Stimulated activated CD8-positive, alpha-beta memory T cell treated with anti-CD3 and anti-CD28 coated beads, Interleukin-12 subunit alpha, Interleukin-12 subunit beta, amount 100 ng/mL, for 4 hours (primary cell): ENCODE data around the gene PTPRF.
"Not testable (repeated sequence)": the region's sequence is repeated elsewhere in the genome, so short reads cannot be mapped to it uniquely, and the experiment has no call there.

Experiments used
- DNase-seq: peaks from one replicate; pipeline ENCODE4 v3.0.0-alpha.2; 2020; ENCODE audit warnings: low read depth

PTPRF gene

GRCh38 chr1:43530483-43531106, at the start of gene PTPRF:
Gene PTPRF, plus strand, starts transcription at chr1:43530883. Its CDS starts 14,193 bp downstream, at chr1:43545076.
- DNase-seq = no peak

- DNase-seq = no peak
Measured at GRCh38 chr1:43481491-43481890, 49.2 kb upstream of the PTPRF start.

DNA sequence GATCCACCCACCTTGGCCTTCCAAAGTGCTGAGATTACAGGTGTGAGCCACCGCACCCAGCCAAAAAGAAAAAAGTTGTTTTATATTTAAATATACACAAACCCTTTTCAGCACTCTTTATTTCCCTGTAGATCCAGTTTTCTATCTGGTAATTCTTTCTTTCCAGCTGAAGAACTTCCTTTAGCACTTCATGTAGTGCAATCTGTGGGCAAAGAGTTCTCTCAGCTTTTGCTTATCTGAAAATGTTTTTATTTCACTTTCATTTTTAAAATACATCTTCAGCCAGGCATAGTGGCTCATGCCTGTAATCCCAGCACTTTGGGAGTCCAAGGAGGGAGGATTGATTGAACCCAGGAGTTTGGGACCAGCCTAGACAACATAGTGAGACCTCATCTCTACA, 48.5 kb upstream of the PTPRF start:
- DNase-seq = no peak

- no peak for DNase-seq
Measured at GRCh38 chr1:43484367-43484766, 46.3 kb upstream of the PTPRF start.

DNA sequence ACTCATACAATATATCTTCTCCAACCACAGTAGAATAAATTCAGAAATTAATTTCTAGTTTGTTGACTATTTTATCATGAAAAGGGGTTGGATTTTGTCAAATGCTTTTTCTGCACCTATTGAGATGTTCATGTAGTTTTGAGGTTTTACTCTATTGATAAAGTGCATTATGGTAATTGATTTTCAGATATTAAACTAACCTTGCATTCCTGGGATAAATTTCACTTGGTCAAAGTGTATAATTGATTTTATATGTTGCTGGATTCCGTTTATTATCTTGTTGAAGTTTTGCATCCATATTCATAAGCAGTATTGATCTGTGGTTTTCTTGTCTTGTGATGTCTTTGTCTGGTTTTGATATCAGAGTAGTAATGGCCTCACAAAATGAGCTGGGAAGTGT, 42.5 kb upstream of the PTPRF start:
- no peak for DNase-seq

DNA sequence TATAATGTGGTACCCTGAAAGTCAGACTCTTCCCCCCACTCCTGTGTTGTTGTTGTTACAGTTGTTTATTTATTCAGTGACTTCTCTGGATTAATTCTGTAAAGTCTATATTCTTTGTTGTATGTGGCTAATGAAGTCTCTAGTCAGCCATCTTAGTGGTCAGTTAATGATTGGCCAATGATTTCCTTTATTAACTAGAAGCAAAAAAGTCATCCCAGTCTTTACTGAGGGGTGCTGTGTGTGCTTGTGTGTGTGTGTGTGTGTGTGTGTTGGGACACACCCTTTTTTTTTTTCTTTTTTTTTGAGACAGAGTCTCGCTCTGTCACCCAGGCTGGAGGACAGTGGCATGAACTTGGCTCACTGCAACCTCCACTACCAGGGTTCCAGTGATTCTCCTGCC, 39.6 kb upstream of the PTPRF start:
- no peak for DNase-seq

DNA sequence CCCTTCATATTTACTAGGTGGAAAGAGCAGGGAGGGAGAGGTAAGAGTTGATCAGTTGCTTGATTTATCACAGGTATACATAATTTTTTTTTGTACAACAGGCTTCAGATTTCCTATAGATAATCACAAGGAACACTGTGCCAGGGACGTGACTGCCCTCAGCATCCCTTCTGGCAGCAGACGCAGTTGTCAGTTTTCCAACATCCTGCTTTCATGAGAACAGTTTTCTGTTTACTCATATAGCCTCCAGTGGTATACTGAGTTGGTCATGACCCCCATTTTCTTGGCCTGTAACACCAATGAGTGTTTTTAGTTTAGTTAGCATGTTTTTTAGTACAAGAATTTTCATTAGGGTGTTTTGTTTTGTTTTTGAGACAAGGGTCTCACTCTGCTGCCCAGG, 37.9 kb upstream of the PTPRF start:
- no peak for DNase-seq

GRCh38 chr1:43493661-43494450, 36.8 kb upstream of the PTPRF start:
- no peak for DNase-seq

- no peak for DNase-seq
Measured at GRCh38 chr1:43495204-43495603, 35.5 kb upstream of the PTPRF start.

- DNase-seq = no peak
Measured at GRCh38 chr1:43499898-43500297, 30.8 kb upstream of the PTPRF start.

DNA sequence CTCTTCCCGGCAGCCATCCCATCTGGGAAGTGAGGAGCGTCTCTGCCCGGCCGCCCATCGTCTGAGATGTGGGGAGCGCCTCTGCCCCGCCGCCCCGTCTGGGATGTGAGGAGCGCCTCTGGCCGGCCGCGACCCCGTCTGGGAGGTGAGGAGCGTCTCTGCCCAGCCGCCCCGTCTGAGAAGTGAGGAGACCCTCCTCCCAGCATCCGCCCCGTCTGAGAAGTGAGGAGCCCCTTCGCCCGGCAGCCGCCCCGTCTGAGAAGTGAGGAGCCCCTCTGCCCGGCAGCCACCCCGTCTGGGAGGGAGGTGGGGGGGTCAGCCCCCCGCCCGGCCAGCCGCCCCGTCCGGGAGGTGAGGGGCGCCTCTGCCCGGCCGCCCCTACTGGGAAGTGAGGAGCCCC, 28.9 kb upstream of the PTPRF start:
- not testable (repeated sequence) for DNase-seq

DNA sequence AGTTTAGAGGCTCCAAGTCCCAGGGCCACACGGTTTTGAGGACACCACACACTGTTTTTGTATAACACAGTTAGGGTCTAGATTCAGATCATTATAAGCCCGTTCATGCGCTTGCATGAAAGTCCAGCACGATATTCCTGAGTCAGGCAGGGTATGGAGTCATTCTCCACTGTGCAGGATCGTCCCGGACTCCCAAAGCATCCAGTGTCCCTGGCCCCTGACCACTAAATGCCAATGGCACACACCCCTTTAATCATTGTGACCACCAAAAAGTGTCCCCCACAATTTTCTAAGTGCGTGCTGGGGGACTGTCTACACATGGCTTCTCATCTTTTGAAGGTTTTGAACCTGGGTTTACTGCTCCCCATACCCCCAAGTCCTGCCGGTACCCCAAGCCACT, 27.1 kb upstream of the PTPRF start:
- no peak for DNase-seq

DNA sequence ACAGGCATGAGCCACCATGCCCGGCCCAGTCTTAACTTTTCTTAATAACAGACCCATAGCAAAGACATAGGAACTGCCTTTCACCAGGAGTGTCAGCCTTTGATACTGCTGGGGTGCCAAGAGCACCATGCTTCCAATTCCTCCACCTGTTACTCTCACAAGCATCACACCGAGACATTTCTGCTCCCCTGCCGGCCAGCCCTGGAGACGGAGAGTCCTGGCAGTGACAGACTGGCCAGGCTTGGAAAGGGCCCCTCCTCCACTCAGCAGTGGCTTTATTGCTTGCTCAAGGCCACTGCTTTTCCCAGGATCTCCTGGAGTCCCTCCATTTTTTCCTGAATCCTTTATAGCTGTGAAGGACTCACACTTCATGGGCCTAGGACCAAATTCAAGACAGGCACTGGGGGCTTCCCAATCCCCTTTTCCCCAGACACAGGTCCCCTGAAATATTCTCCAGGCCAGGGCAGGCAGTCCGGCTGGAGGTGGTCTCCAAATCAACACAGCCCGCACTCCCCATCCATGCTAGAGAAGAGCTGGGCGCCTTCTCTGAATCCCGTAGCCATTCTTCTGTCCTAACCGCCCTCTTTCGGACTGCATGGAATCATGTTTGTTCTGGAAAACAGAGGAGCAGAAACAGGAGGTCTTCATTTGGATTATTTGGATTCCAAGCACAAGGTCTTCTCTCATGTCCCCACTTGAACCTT, 25.5 kb upstream of the PTPRF start:
- no peak for DNase-seq

DNA sequence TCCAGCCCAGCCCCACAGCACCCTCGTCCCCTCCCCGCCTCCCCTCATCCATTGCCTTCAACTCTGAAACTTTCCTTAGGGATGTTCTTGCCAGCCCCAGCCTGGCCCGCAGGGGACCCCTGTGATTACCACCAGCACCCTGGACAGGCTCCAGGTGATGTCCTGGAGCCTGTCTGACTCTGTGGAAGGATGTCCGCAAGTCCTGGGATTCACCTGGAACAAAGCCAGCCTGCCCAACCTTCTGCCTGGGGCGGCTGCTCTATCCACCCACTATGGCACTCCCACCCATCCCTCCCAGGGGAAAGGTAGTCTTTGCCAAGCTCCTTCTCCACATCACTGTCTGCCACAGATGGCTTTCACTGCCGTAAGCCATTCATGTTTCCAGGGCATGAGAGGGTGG, 24.4 kb upstream of the PTPRF start:
- no peak for DNase-seq

- DNase-seq = no peak
Measured at GRCh38 chr1:43507296-43508295, 23.1 kb upstream of the PTPRF start.

- no peak for DNase-seq
Measured at GRCh38 chr1:43509007-43509739, 21.5 kb upstream of the PTPRF start.

GRCh38 chr1:43509740-43510375, 20.8 kb upstream of the PTPRF start:
- DNase-seq = no peak

- DNase-seq = no peak
Measured at GRCh38 chr1:43510621-43511020, 20.1 kb upstream of the PTPRF start.

DNA sequence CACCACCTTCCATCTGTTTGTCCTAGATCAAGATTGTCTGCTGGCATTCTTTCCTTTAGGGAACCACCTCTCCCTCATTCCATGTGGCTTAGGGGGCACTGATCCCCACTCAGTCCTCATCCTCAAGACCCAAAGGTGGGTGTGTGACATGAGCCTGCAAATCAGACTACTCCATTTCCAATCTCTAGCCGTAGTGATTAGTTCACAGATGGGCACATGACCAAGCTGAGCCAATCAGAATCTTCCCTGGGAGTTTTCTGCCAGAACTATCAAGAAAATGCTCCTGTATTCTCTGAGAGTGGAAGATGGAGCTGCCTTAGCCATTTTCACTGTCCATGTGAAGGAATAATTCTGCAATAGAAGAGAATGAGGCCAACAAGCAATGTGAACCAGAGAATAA, 19.3 kb upstream of the PTPRF start:
- no peak for DNase-seq

GRCh38 chr1:43512133-43512532, 18.6 kb upstream of the PTPRF start:
- no peak for DNase-seq

DNA sequence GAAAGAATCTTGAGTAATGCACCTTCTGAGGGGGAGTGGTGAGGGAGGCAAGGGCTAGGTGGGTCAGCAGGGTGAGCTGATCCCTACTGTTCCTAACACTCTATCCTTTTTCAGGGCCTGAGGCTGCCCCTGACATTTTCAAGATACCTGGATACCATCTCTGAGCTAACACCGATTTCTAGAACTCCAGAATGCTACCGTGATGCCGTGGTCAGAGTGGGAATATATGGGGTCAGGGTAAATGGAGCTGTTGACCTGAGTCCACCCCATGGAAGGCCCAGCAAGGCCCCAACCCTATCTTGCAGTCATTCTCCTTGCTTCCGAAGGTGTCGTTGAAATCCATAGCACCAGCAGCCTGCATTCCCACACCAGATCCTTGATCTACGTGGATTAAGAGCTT, 18.0 kb upstream of the PTPRF start:
- no peak for DNase-seq
